ENCODE results near the gene GCK.
A peak's percentile ranks its signal among the peaks of the same experiment; 100 is the strongest.
"Not testable (repeated sequence)": the region's sequence is repeated elsewhere in the genome, so short reads cannot be mapped to it uniquely, and the experiment has no call there.

Gene GCK

GRCh38 chr7:44176486-44176885, 12.8 kb downstream of the GCK start:
- no peak for DNase-seq

GRCh38 chr7:44175730-44176129, 13.5 kb downstream of the GCK start:
- no peak for DNase-seq

GRCh38 chr7:44174694-44174948, 14.6 kb downstream of the GCK start:
- DNase-seq: not testable (repeated sequence)

- no peak for DNase-seq
These were observed 15.1 kb downstream of the GCK start for GRCh38 chr7:44173911-44174693.

- DNase-seq: no peak
These were observed 16.3 kb downstream of the GCK start for GRCh38 chr7:44172803-44173424.

- no peak for DNase-seq
These were observed 16.9 kb downstream of the GCK start for GRCh38 chr7:44172352-44172751.

GRCh38 chr7:44171901-44172300, 17.3 kb downstream of the GCK start:
- DNase-seq: not testable (repeated sequence)

- peak; percentile 64 to 72 for DNase-seq
These were observed 21.3 kb downstream of the GCK start for GRCh38 chr7:44167920-44168319.

GRCh38 chr7:44163591-44163990, 25.6 kb downstream of the GCK start:
- no peak for DNase-seq

GRCh38 chr7:44162785-44163395, 26.3 kb downstream of the GCK start:
- no peak for DNase-seq

GRCh38 chr7:44162179-44162578, 27.1 kb downstream of the GCK start:
- DNase-seq: no peak

GRCh38 chr7:44161371-44161770, 27.9 kb downstream of the GCK start:
- DNase-seq: no peak

- DNase-seq: no peak
These were observed 29.2 kb downstream of the GCK start for GRCh38 chr7:44159824-44160630.

GRCh38 chr7:44158873-44159631, 30.2 kb downstream of the GCK start:
- DNase-seq: no peak

GRCh38 chr7:44158096-44158872, 31.0 kb downstream of the GCK start:
- no peak for DNase-seq

- no peak for DNase-seq
These were observed 31.8 kb downstream of the GCK start for GRCh38 chr7:44157116-44158080.

- no peak for DNase-seq
These were observed 32.7 kb downstream of the GCK start for GRCh38 chr7:44156453-44157010.

- no peak for DNase-seq
These were observed 33.8 kb downstream of the GCK start for GRCh38 chr7:44155191-44156185.

GRCh38 chr7:44154703-44155102, 34.5 kb downstream of the GCK start:
- no peak for DNase-seq

All from Kasumi-1 (cell line).